K562 (cell line): ENCODE measurements around the gene DOCK8. TPM values are rescaled to one million over a fixed set of nuclear protein-coding genes. Genes with fewer than 3 reads are reported as not detected.

Experiments
- ATAC-seq: fragments of 200-7000 bp; cut with Tn5 transposase; 3 replicates; pipeline ENCODE4 v1.9.1; 2020; ENCODE audit warnings: moderate library complexity
- BruUV-seq: library from RNA; stranded (reverse); fragments of 400-500 nt; replicated peaks from 2 replicates; lab custom pipeline; 2021; lab: Mats Ljungman, UMichigan
- CTCF ChIA-PET: fragments of 300-600 bp; formaldehyde crosslinking; extraction: SDS; loops from one replicate; lab custom pipeline; 2021; ENCODE audit warnings: low intra/inter-chr PET ratio; lab: Yijun Ruan, JAX
- POLR2A ChIA-PET: fragments of 300-600, 350-650 bp; sonication (Branson Sonifier 250); formaldehyde crosslinking; extraction: SDS; loops from one replicate; lab custom pipeline; 2021; ENCODE audit warnings: antibody characterized with exemption, inconsistent platforms; lab: Yijun Ruan, JAX
- DNase-seq, 4 experiments: peaks; one replicate each; pipeline versions ENCODE4 v3.0.0 to v3.0.0-alpha.2; 2011 to 2018; ENCODE audit warnings: low spot score in 3 of 4, mixed read lengths in 3 of 4; ENCODE audit errors: extremely low read depth in 1 of 4
- FAIRE-seq: peaks from 2 replicates; lab custom pipeline; 2011; peaks lifted over from hg19 to GRCh38; lab: Jason Lieb, UNC
- H2AFZ ChIP-seq: 2 replicates; pipeline ENCODE4 v1.6.0; 2011; ENCODE audit warnings: low read depth, low read length, control low read depth, inconsistent platforms
- H3K27ac ChIP-seq: fragments of 200-600 bp; 3 replicates; pipeline ENCODE4 v1.8.0; 2011; ENCODE audit warnings: low read depth, mild to moderate bottlenecking, control low read depth, inconsistent platforms, low read length, moderate library complexity, mixed read lengths; ENCODE audit errors: extremely low read depth
- H3K27me3 ChIP-seq, 2 experiments: fragments of 300-600 bp in 1 of 2; 2 replicates in 1 of 2; 3 replicates in 1 of 2; pipeline versions ENCODE4 v1.6.0 to v1.8.0; 2011; ENCODE audit warnings: inconsistent platforms in 2 of 2, low read length in 2 of 2, mild to moderate bottlenecking in 1 of 2, mixed read lengths in 1 of 2, moderate library complexity in 1 of 2; ENCODE audit not compliant: control insufficient read depth in 2 of 2, insufficient read depth in 2 of 2
- H3K36me3 ChIP-seq: fragments of 300-600 bp; 3 replicates; pipeline ENCODE4 v1.8.0; 2011; ENCODE audit warnings: mild to moderate bottlenecking, low read length, inconsistent platforms; ENCODE audit not compliant: control insufficient read depth, insufficient read depth
- H3K4me1 ChIP-seq, 2 experiments: fragments of 200-600 bp in 1 of 2; replicated peaks in 1 of 2; 2 replicates in 1 of 2; 3 replicates in 1 of 2; pipeline versions ENCODE4 v1.5.1 to v1.8.0; 2011; ENCODE audit warnings: inconsistent platforms in 2 of 2, low read length in 2 of 2, mild to moderate bottlenecking in 1 of 2, mixed read lengths in 1 of 2, moderate library complexity in 1 of 2; ENCODE audit not compliant: control insufficient read depth in 2 of 2, insufficient read depth in 2 of 2
- H3K4me2 ChIP-seq: 2 replicates; pipeline ENCODE4 v1.6.1; 2011; ENCODE audit warnings: low read length, control low read depth, inconsistent platforms, mixed read lengths; ENCODE audit not compliant: insufficient read depth
- H3K4me3 ChIP-seq: fragments of 200-600 bp; sonication (generic), shearing (Covaris generic); 2 replicates; pipeline ENCODE4 v1.5.1; 2016; ENCODE audit warnings: control low read depth, inconsistent platforms
- H3K79me2 ChIP-seq: fragments of 200-600 bp; 3 replicates; pipeline ENCODE4 v1.8.0; 2011; ENCODE audit warnings: low read length, inconsistent platforms; ENCODE audit not compliant: control insufficient read depth, insufficient read depth
- H3K9ac ChIP-seq, 2 experiments: 2 replicates each; pipeline versions ENCODE4 v1.6.0 to v1.6.1; 2011; ENCODE audit warnings: low read depth in 2 of 2, low read length in 2 of 2, control low read depth in 1 of 2, inconsistent platforms in 1 of 2, mild to moderate bottlenecking in 1 of 2, mixed read lengths in 1 of 2; ENCODE audit not compliant: insufficient read depth in 1 of 2
- H3K9me1 ChIP-seq: one replicate; pipeline ENCODE4 v1.6.0; 2011; ENCODE audit warnings: inconsistent platforms, mild to moderate bottlenecking, low read length, moderate library complexity; ENCODE audit not compliant: control insufficient read depth, insufficient read depth
- H3K9me3 ChIP-seq: replicated peaks from 2 replicates; pipeline ENCODE4 v1.5.1; 2011; ENCODE audit warnings: low read depth, low read length, inconsistent platforms; ENCODE audit not compliant: control insufficient read depth, insufficient read depth
- H4K20me1 ChIP-seq: replicated peaks from 2 replicates; pipeline ENCODE4 v1.6.1; 2011; ENCODE audit warnings: low read length, inconsistent platforms, mixed read lengths; ENCODE audit not compliant: control insufficient read depth, insufficient read depth
- HNRNPLL ChIP-seq: fragments of 200-400 bp; formaldehyde crosslinking; IDR thresholded peaks from 2 replicates; pipeline ENCODE4 v1.6.1; 2017; ENCODE audit warnings: low read length, low read depth, mild to moderate bottlenecking; ENCODE audit not compliant: poor library complexity, severe bottlenecking
- MCM5 ChIP-seq: fragments of 450-650 bp; IDR thresholded peaks from 2 replicates; pipeline ENCODE4 v1.6.1; 2016; ENCODE audit warnings: low read depth
- PHTF2 ChIP-seq: fragments of 250-450 bp; sonication (Bioruptor Pico); IDR thresholded peaks from 2 replicates; pipeline ENCODE4 v1.5.0; 2021; ENCODE audit warnings: mild to moderate bottlenecking
- RBM34 ChIP-seq: fragments of 200-400 bp; formaldehyde crosslinking; IDR thresholded peaks from 2 replicates; pipeline ENCODE4 v1.6.1; 2018; ENCODE audit warnings: low read length, borderline replicate concordance; ENCODE audit not compliant: insufficient read depth
- RBM39 ChIP-seq: fragments of 200-400 bp; formaldehyde crosslinking; optimal IDR thresholded peaks from 2 replicates; pipeline ENCODE3; 2018; ENCODE audit warnings: low read depth, low read length
- RERE ChIP-seq: sonication (generic); formaldehyde crosslinking; IDR thresholded peaks from 2 replicates; pipeline ENCODE4 v1.8.0; 2023; ENCODE audit warnings: missing genetic modification reagents, mild to moderate bottlenecking, borderline replicate concordance
- ZNF253 ChIP-seq: fragments of 250-450 bp; sonication (Bioruptor Pico); conservative IDR thresholded peaks from 2 replicates; pipeline ENCODE4 v1.6.1; 2021; ENCODE audit warnings: mild to moderate bottlenecking
- ZNF57 ChIP-seq: fragments of 450-650 bp; formaldehyde crosslinking; IDR thresholded peaks from 2 replicates; pipeline ENCODE4 v1.4.0; 2020; ENCODE audit warnings: mild to moderate bottlenecking, moderate library complexity
- WGBS: fragments of 100-300 bp; shearing (Covaris generic); methylation state at CpG from one replicate; pipeline ENCODE4 v1.1.6; 2016; ENCODE audit warnings: low coverage, mixed read lengths; ENCODE audit not compliant: insufficient coverage; ENCODE audit errors: missing lambda C conversion rate; 5-methylcytosine and 5-hydroxymethylcytosine counted together
- in situ Hi-C: fragments of 300-500 bp; cut with MboI; formaldehyde crosslinking; loops from 4 replicates; pipeline ENCODE4 v1.15.0; 2018; ENCODE audit warnings: inconsistent platforms, mixed read lengths
- intact Hi-C: fragments of 100-400 bp; cut with micrococcal nuclease; formaldehyde crosslinking; loops from 2 replicates; pipeline ENCODE4 v1.14.2; 2022
- polyA plus RNA-seq, 8 experiments: library from polyadenylated mRNA; depleted of rRNA in 4 of 8; stranded (reverse) in 5 of 8; unstranded in 3 of 8; fragments of >200 nt; fragmentation: Nextera tagmentation in 2 of 8; fragmentation: Illumina TruSeq in 1 of 8; extraction: Ambion mirVana in 2 of 8; extraction: Trizol in 1 of 8; gene quantifications; 2 replicates each; pipeline versions ENCODE4 v1.2.1 to v1.2.3, GENCODE V29; 2011 to 2014; ENCODE audit warnings: inconsistent platforms in 1 of 8, missing spikeins in 1 of 8
- total RNA-seq, 7 experiments: library from RNA; depleted of rRNA in 6 of 7; stranded (reverse); fragments of >200 nt in 6 of 7; fragmentation: Illumina TruSeq in 2 of 7; extraction: Trizol in 2 of 7; gene quantifications; 2 replicates each; pipeline versions ENCODE4 v1.2.1 to v1.2.3, GENCODE V29; 2011 to 2021; ENCODE audit warnings: low replicate concordance in 1 of 7
- TF ChIP-seq, protein P1 (sequence below), 2 experiments: fragments of 450-650 bp; formaldehyde crosslinking in 1 of 2; IDR thresholded peaks; 2 replicates each; pipeline versions ENCODE4 v1.4.0 to v1.6.1; 2014 to 2020; ENCODE audit warnings: mild to moderate bottlenecking in 2 of 2, borderline replicate concordance in 1 of 2, low read depth in 1 of 2

Gene DOCK8
- total and polyA plus RNA-seq, 9 of the 15 experiments (the other 6 are each of a cell fraction or from before 2014, with no cell fraction given) = 14.4 to 53.8 (median 25.1) TPM

DNA sequence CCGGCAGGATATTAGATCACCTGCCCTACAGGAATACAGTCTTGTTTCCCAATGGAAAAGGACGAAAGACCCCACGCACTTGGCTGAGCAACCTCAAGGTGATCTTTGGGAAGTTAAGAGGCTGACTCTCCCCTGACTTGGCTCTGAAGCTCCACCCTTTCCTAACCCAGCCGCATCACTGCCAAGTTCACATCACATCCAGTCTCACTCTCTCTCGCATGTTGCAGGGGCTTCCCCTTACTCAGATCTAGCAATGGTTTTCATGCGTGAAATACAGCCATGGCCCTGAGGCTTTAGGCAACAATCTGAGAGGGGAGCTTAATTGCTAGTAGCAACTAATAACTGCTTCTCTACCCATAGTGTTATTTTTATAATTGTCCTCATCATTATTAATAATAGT is 211.6 kb downstream of the DOCK8 start:
- no peak for DNase-seq
- WGBS = 86% methylated on average over 4 of the region's 6 CpGs
- no peak overlapping the region for H3K27ac ChIP-seq
- H3K9ac ChIP-seq = no peak overlapping the region
- intact Hi-C loops (no loop called here), in situ Hi-C loops (no loop called here)
- BruUV-seq = no TSS peak
- H3K4me3 ChIP-seq = no peak overlapping the region
- H2AFZ ChIP-seq = no peak overlapping the region
- ATAC-seq = no peak
- no peaks in the 10 kb centered on the region for H3K9me1 ChIP-seq
- H4K20me1 ChIP-seq = no peaks in the 10 kb centered on the region
- H3K4me1 ChIP-seq = no peaks in the 10 kb centered on the region
- H3K36me3 ChIP-seq = peaks cover 59% of the 10 kb centered on the region; the same call in 2 of the 3 replicates
- POLR2A ChIA-PET = interaction anchor here (0.7 kb wide), 1 partner anchor 311 kb away, joined by 3 read pairs; no protein-coding TSS in a partner anchor
- no peaks in the 10 kb centered on the region for H3K9me3 ChIP-seq
- H3K4me2 ChIP-seq = no peak overlapping the region
- FAIRE-seq = peak; percentile 26
- no peaks in the 10 kb centered on the region for H3K27me3 ChIP-seq
- H3K79me2 ChIP-seq = no peaks in the 10 kb centered on the region
- CTCF ChIA-PET = no interaction called here
- TF ChIP-seq PHTF2 (CRISPR knock-in tag) (no peak), ZNF253 (CRISPR knock-in tag) (no peak), RERE (CRISPR knock-in tag) (no peak), RBM34 (no peak), RBM39 (no peak), ZNF57 (CRISPR knock-in tag) (no peak), MCM5 (no peak), HNRNPLL (no peak)
- TF ChIP-seq, protein P1, sequence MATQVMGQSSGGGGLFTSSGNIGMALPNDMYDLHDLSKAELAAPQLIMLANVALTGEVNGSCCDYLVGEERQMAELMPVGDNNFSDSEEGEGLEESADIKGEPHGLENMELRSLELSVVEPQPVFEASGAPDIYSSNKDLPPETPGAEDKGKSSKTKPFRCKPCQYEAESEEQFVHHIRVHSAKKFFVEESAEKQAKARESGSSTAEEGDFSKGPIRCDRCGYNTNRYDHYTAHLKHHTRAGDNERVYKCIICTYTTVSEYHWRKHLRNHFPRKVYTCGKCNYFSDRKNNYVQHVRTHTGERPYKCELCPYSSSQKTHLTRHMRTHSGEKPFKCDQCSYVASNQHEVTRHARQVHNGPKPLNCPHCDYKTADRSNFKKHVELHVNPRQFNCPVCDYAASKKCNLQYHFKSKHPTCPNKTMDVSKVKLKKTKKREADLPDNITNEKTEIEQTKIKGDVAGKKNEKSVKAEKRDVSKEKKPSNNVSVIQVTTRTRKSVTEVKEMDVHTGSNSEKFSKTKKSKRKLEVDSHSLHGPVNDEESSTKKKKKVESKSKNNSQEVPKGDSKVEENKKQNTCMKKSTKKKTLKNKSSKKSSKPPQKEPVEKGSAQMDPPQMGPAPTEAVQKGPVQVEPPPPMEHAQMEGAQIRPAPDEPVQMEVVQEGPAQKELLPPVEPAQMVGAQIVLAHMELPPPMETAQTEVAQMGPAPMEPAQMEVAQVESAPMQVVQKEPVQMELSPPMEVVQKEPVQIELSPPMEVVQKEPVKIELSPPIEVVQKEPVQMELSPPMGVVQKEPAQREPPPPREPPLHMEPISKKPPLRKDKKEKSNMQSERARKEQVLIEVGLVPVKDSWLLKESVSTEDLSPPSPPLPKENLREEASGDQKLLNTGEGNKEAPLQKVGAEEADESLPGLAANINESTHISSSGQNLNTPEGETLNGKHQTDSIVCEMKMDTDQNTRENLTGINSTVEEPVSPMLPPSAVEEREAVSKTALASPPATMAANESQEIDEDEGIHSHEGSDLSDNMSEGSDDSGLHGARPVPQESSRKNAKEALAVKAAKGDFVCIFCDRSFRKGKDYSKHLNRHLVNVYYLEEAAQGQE (IDR thresholded peaks at IDR 0.05; ENCODE audit: borderline replicate concordance) = no peak
- TF ChIP-seq, protein P1 (CRISPR knock-in tag; IDR thresholded peaks at IDR 0.05; ENCODE audit: low read depth) = no peak
